Ishikawa (cell line): Measurements from ENCODE around the gene ACCS.

ENCODE experiments used
- CEBPB ChIP-seq: IDR thresholded peaks from 2 replicates; pipeline ENCODE4 v1.6.1; 2012
- CREB1 ChIP-seq: IDR thresholded peaks from 2 replicates; pipeline ENCODE4 v1.6.1; 2012; ENCODE audit warnings: low read depth
- EGR1 ChIP-seq: IDR thresholded peaks from 2 replicates; pipeline ENCODE4 v1.6.1; 2012
- EP300 ChIP-seq: IDR thresholded peaks from 2 replicates; pipeline ENCODE4 v1.6.1; 2012; ENCODE audit warnings: borderline replicate concordance
- FOXM1 ChIP-seq: IDR thresholded peaks from 2 replicates; pipeline ENCODE4 v1.6.1; 2012; ENCODE audit warnings: low read depth, borderline replicate concordance
- MAX ChIP-seq: IDR thresholded peaks from 2 replicates; pipeline ENCODE4 v1.6.1; 2012
- NFIC ChIP-seq: IDR thresholded peaks from 2 replicates; pipeline ENCODE4 v1.6.1; 2012
- RAD21 ChIP-seq: IDR thresholded peaks from 2 replicates; pipeline ENCODE4 v1.6.1; 2012; ENCODE audit warnings: low read depth
- TAF1 ChIP-seq: IDR thresholded peaks from 2 replicates; pipeline ENCODE4 v1.6.1; 2012; ENCODE audit warnings: low read depth, mild to moderate bottlenecking
- TCF12 ChIP-seq: IDR thresholded peaks from 2 replicates; pipeline ENCODE4 v1.6.1; 2012; ENCODE audit warnings: low read depth
- TEAD4 ChIP-seq: IDR thresholded peaks from 2 replicates; pipeline ENCODE4 v1.6.1; 2012
- YY1 ChIP-seq: IDR thresholded peaks from 2 replicates; pipeline ENCODE4 v1.6.1; 2012; ENCODE audit warnings: low read depth
- ZBTB7A ChIP-seq: IDR thresholded peaks from 2 replicates; pipeline ENCODE4 v1.6.1; 2012; ENCODE audit warnings: low read depth
- TF ChIP-seq, protein P1 (sequence below): IDR thresholded peaks from 2 replicates; pipeline ENCODE4 v1.6.1; 2012; ENCODE audit warnings: low read depth, mild to moderate bottlenecking
- TF ChIP-seq, protein P2 (sequence below): IDR thresholded peaks from 2 replicates; pipeline ENCODE4 v1.6.1; 2012

Gene ACCS

DNA sequence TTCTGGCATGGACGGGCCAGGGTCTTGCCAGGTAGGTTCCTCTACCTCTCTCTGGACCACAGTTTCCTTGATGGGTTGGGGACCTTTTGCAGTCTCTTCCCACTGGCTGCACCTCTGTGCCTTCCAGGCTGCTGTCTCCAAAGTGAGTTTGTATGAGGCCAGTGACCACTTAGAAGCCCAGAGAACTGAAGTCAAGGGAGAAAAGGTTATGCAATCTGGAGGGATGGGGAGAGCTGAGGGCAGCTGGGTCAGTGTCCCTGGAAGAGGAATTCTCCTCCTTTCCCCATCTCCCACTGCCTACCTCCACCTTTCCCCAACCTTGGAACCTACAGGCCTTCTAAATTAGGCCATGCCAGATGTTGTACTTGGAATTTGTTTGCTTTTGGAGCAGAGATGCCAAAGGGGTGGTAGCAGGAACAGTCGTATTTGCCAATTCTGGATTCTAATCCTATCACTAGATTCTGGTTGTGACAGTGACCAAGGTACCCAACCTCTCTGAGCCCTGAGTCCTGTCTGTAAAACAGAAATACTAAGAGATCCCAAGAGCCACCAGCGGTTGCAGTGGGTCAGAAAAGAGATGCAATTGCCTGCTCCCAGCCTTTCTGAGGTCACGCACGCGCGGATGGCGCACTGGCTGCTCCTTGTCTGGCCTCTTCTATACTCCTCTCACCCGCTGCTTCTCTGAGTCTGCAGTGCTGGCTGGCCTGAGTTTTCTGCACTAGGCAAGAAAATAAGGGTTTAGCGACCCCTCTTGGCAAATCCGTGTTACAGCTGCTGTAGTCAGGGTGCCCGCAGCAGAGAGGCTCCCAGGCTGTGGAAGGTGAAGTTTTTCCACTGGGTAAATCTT is 29.0 kb upstream of the ACCS start:
- TF ChIP-seq NFIC (no peak), MAX (no peak), EGR1 (no peak), RAD21 (peak; percentile 92)

- TF ChIP-seq TAF1 (no peak), EGR1 (no peak), YY1 (no peak), EP300 (no peak), NFIC (no peak), RAD21 (no peak), CEBPB (no peak), TCF12 (no peak)
- TF ChIP-seq, protein P1, sequence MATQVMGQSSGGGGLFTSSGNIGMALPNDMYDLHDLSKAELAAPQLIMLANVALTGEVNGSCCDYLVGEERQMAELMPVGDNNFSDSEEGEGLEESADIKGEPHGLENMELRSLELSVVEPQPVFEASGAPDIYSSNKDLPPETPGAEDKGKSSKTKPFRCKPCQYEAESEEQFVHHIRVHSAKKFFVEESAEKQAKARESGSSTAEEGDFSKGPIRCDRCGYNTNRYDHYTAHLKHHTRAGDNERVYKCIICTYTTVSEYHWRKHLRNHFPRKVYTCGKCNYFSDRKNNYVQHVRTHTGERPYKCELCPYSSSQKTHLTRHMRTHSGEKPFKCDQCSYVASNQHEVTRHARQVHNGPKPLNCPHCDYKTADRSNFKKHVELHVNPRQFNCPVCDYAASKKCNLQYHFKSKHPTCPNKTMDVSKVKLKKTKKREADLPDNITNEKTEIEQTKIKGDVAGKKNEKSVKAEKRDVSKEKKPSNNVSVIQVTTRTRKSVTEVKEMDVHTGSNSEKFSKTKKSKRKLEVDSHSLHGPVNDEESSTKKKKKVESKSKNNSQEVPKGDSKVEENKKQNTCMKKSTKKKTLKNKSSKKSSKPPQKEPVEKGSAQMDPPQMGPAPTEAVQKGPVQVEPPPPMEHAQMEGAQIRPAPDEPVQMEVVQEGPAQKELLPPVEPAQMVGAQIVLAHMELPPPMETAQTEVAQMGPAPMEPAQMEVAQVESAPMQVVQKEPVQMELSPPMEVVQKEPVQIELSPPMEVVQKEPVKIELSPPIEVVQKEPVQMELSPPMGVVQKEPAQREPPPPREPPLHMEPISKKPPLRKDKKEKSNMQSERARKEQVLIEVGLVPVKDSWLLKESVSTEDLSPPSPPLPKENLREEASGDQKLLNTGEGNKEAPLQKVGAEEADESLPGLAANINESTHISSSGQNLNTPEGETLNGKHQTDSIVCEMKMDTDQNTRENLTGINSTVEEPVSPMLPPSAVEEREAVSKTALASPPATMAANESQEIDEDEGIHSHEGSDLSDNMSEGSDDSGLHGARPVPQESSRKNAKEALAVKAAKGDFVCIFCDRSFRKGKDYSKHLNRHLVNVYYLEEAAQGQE, result no peak
Measured at GRCh38 chr11:44037658-44037998, 28.4 kb upstream of the ACCS start.

- TF ChIP-seq CEBPB, result no peak
- TF ChIP-seq, protein P1, result no peak
- no peak for TF ChIP-seq ZBTB7A
- no peak for TF ChIP-seq TCF12
- TF ChIP-seq EGR1, result no peak
- TF ChIP-seq YY1, result no peak
- TF ChIP-seq EP300, result no peak
- no peak for TF ChIP-seq MAX
- TF ChIP-seq CREB1, result no peak
- TF ChIP-seq TEAD4, result no peak
- TF ChIP-seq, protein P2, sequence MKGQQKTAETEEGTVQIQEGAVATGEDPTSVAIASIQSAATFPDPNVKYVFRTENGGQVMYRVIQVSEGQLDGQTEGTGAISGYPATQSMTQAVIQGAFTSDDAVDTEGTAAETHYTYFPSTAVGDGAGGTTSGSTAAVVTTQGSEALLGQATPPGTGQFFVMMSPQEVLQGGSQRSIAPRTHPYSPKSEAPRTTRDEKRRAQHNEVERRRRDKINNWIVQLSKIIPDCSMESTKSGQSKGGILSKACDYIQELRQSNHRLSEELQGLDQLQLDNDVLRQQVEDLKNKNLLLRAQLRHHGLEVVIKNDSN, result no peak
- no peak for TF ChIP-seq FOXM1
Measured at GRCh38 chr11:44043157-44043556, 22.9 kb upstream of the ACCS start.

GRCh38 chr11:44046182-44046581 is 19.9 kb upstream of the ACCS start:
- TF ChIP-seq TAF1 (no peak), YY1 (no peak), TEAD4 (no peak), MAX (no peak), CREB1 (no peak)

DNA sequence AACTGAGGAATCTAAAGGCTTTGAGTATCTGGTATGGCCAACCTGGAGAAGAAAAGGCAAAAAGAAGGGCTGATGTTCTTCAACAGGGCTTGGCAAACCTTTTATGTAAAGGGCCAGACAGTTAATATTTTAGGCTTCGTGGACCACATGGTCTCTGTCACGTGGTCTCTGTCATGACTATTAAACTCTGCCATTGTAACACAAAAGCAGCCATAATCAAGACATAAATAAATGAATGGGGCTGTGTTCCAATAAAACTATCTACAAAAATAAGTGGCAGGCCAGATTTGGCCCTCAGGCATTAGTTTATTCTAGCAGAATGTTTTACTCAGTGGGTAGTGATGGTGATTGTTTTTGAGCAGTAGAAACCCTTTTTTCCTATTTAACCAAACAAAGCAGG is 18.8 kb upstream of the ACCS start:
- TF ChIP-seq, protein P1, result no peak
- no peak for TF ChIP-seq EGR1
- no peak for TF ChIP-seq MAX
- TF ChIP-seq YY1, result no peak
- TF ChIP-seq FOXM1, result no peak
- TF ChIP-seq ZBTB7A, result no peak
- no peak for TF ChIP-seq TEAD4
- TF ChIP-seq, protein P2, result no peak
- no peak for TF ChIP-seq CEBPB
- no peak for TF ChIP-seq TCF12
